ENCODE measurements around the gene DDA1.

DNA sequence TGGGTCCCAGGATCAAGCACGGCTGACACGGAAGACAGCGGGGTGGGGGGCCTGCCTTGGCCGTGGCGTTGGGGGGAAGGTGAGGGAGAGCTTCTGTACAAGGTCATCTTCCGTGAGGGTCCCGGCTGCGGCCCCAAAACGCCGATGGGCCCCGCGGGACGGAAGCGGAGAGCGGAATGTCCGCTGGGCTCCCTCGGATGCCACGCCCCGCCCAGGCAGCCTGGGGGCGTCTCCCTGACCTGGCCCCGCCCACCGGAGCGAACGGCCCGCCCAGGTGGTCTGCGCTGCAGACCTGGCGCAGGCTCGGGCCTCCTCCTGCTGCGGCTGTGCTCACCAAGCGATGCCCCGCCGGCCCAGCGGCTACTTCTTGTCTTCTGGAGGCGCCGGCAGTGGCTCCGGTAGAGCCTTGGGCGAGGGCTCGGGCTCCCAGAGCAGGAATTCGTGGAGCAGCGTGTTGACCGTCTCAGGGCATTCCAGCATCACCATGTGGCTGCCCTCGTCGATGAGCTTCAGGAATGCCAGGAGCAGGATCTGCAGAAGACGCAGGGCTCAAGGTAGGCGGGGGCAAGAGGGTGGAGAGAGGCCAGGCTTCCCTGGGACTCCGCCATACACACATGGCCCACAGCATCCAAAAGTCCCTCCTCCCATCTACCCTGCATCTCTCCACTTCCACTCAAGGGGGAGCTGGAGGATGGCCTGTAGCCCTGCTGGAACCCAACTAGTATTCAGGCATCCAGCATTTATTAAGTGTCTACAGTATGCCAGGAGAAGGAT, 16.9 kb upstream of the DDA1 start:
- TF ChIP-seq POLR2AphosphoS5 (IDR thresholded peaks at IDR 0.05; ENCODE audit: low read depth, low read length) (peak; percentile 93), REST (IDR thresholded peaks at IDR 0.05; ENCODE audit: insufficient read depth in 1 of 2, low read depth in 2 of 2, low read length in 2 of 2) (no peak; a peak in 1 of 4 replicates), FOXP2 (optimal IDR thresholded peaks at IDR 0.05; ENCODE audit: borderline replicate concordance, extremely low read depth, extremely low read length, insufficient read depth) (peak; percentile 77), TAF1 (IDR thresholded peaks at IDR 0.05; ENCODE audit: borderline replicate concordance, insufficient read depth, low read length) (0 out of 2 replicates have a peak, but pooled peaks have one; percentile 28), SIN3A (IDR thresholded peaks at IDR 0.05; ENCODE audit: borderline replicate concordance, insufficient read depth, low read length) (no peak)

Data from PFSK-1 (cell line).